ENCODE results near the gene C2orf80.

DNA sequence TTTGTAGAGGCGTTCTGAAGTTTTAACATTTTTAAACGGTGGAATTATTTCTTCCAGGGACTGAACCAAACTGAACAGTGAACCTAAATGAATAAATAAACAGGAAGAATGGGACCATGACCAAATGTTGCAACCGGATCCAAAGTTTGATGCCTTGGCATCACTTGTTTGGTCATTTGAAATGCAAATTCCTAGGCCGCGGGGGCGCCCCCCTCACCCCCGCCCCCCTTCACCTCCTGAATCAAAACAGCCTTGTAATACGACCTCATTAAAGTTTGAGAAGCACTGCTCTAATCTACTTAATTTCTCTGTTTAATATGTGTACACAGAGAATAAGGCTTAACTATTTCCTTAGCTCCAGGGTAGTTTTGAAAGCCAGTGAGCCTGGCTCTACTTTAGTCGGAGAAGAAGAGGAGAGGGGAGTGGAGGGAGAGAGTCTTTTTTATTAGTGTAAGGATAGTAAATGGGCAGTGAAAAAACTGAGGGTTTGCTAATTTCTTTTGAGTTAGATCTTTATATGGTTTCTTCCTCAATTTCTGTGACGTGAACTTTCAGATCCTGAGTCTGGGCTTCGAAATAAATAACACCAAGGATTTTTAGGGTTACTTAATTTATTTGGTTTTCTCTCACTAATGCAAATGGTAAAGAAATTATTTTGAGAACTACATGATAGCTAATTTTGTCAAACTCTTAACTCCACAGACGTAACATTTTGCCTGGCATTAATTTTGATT, 5.7 kb downstream of the C2orf80 start:
- TF ChIP-seq, protein P1, sequence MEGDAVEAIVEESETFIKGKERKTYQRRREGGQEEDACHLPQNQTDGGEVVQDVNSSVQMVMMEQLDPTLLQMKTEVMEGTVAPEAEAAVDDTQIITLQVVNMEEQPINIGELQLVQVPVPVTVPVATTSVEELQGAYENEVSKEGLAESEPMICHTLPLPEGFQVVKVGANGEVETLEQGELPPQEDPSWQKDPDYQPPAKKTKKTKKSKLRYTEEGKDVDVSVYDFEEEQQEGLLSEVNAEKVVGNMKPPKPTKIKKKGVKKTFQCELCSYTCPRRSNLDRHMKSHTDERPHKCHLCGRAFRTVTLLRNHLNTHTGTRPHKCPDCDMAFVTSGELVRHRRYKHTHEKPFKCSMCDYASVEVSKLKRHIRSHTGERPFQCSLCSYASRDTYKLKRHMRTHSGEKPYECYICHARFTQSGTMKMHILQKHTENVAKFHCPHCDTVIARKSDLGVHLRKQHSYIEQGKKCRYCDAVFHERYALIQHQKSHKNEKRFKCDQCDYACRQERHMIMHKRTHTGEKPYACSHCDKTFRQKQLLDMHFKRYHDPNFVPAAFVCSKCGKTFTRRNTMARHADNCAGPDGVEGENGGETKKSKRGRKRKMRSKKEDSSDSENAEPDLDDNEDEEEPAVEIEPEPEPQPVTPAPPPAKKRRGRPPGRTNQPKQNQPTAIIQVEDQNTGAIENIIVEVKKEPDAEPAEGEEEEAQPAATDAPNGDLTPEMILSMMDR (conservative IDR thresholded peaks at IDR 0.05; ENCODE audit: low read depth in 2 of 2): no peak
- TF ChIP-seq, protein P2, sequence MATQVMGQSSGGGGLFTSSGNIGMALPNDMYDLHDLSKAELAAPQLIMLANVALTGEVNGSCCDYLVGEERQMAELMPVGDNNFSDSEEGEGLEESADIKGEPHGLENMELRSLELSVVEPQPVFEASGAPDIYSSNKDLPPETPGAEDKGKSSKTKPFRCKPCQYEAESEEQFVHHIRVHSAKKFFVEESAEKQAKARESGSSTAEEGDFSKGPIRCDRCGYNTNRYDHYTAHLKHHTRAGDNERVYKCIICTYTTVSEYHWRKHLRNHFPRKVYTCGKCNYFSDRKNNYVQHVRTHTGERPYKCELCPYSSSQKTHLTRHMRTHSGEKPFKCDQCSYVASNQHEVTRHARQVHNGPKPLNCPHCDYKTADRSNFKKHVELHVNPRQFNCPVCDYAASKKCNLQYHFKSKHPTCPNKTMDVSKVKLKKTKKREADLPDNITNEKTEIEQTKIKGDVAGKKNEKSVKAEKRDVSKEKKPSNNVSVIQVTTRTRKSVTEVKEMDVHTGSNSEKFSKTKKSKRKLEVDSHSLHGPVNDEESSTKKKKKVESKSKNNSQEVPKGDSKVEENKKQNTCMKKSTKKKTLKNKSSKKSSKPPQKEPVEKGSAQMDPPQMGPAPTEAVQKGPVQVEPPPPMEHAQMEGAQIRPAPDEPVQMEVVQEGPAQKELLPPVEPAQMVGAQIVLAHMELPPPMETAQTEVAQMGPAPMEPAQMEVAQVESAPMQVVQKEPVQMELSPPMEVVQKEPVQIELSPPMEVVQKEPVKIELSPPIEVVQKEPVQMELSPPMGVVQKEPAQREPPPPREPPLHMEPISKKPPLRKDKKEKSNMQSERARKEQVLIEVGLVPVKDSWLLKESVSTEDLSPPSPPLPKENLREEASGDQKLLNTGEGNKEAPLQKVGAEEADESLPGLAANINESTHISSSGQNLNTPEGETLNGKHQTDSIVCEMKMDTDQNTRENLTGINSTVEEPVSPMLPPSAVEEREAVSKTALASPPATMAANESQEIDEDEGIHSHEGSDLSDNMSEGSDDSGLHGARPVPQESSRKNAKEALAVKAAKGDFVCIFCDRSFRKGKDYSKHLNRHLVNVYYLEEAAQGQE (IDR thresholded peaks at IDR 0.05; ENCODE audit: unreplicated experiment): no peak

Data from GM23338 (cell line).